ENCODE measurements around the gene FOSL1.
A peak's percentile ranks its signal among the peaks of the same experiment; 100 is the strongest.

The FOSL1 gene

GRCh38 chr11:65871811-65872548 is 28.2 kb downstream of the FOSL1 start:
- Mint-ChIP-seq H3K4me3 (peak overlapping the region; percentile 34), H3K36me3 (ENCODE audit: low read depth) (peaks cover 26% of the 10 kb centered on the region), H3K4me1 (ENCODE audit: low read depth) (peaks cover 56% of the 10 kb centered on the region), H3K27ac (peak overlapping the region; percentile 73), H3K27me3 (peaks cover 25% of the 10 kb centered on the region), H3K9me3 (no peaks in the 10 kb centered on the region)
- intact Hi-C loops (cut with micrococcal nuclease): no loop called here

- peak overlapping the region; percentile 73 for H3K27ac Mint-ChIP-seq
- H3K4me3 Mint-ChIP-seq: no peak overlapping the region
- intact Hi-C loops (cut with micrococcal nuclease): no loop called here
Measured at GRCh38 chr11:65870706-65871681, 29.2 kb downstream of the FOSL1 start.

GRCh38 chr11:65870307-65870658 is 29.9 kb downstream of the FOSL1 start:
- H3K9me3 Mint-ChIP-seq: no peaks in the 10 kb centered on the region
- H3K36me3 Mint-ChIP-seq (ENCODE audit: low read depth): peaks cover 42% of the 10 kb centered on the region
- peak overlapping the region; percentile 51 for H3K27ac Mint-ChIP-seq
- H3K4me3 Mint-ChIP-seq: no peak overlapping the region
- H3K27me3 Mint-ChIP-seq: peaks cover 25% of the 10 kb centered on the region
- H3K4me1 Mint-ChIP-seq (ENCODE audit: low read depth): peaks cover 58% of the 10 kb centered on the region
- intact Hi-C loops (cut with micrococcal nuclease): no loop called here

More at GRCh38 chr11:65870706-65871681, 29.2 kb downstream of the FOSL1 start:
- Mint-ChIP-seq H3K36me3 (ENCODE audit: low read depth) (peaks cover 34% of the 10 kb centered on the region), H3K9me3 (no peaks in the 10 kb centered on the region), H3K4me1 (ENCODE audit: low read depth) (peaks cover 54% of the 10 kb centered on the region), H3K27me3 (peaks cover 25% of the 10 kb centered on the region)

GRCh38 chr11:65869643-65870306 is 30.4 kb downstream of the FOSL1 start:
- Mint-ChIP-seq H3K36me3 (ENCODE audit: low read depth) (peaks cover 47% of the 10 kb centered on the region), H3K4me1 (ENCODE audit: low read depth) (peaks cover 63% of the 10 kb centered on the region), H3K4me3 (no peak overlapping the region), H3K9me3 (no peaks in the 10 kb centered on the region), H3K27me3 (peaks cover 25% of the 10 kb centered on the region), H3K27ac (no peak overlapping the region)
- intact Hi-C loops (cut with micrococcal nuclease): no loop called here

- Mint-ChIP-seq H3K4me3 (no peak overlapping the region), H3K4me1 (ENCODE audit: low read depth) (peaks cover 63% of the 10 kb centered on the region), H3K9me3 (no peaks in the 10 kb centered on the region), H3K27me3 (peaks cover 25% of the 10 kb centered on the region), H3K27ac (no peak overlapping the region), H3K36me3 (ENCODE audit: low read depth) (peaks cover 55% of the 10 kb centered on the region)
- intact Hi-C loops (cut with micrococcal nuclease): no loop called here
Measured at GRCh38 chr11:65868907-65869306, 31.3 kb downstream of the FOSL1 start.

- no peaks in the 10 kb centered on the region for H3K9me3 Mint-ChIP-seq
- H3K36me3 Mint-ChIP-seq (ENCODE audit: low read depth): peaks cover 58% of the 10 kb centered on the region
- no peak overlapping the region for H3K27ac Mint-ChIP-seq
- H3K4me1 Mint-ChIP-seq (ENCODE audit: low read depth): peaks cover 63% of the 10 kb centered on the region
- H3K4me3 Mint-ChIP-seq: no peak overlapping the region
- intact Hi-C loops (cut with micrococcal nuclease): no loop called here
- H3K27me3 Mint-ChIP-seq: peaks cover 22% of the 10 kb centered on the region
Measured at GRCh38 chr11:65868076-65868667, 32.0 kb downstream of the FOSL1 start.

- Mint-ChIP-seq H3K9me3 (no peaks in the 10 kb centered on the region), H3K36me3 (ENCODE audit: low read depth) (peaks cover 61% of the 10 kb centered on the region), H3K4me3 (no peak overlapping the region), H3K27me3 (peaks cover 18% of the 10 kb centered on the region), H3K27ac (no peak overlapping the region), H3K4me1 (ENCODE audit: low read depth) (peaks cover 65% of the 10 kb centered on the region)
- intact Hi-C loops (cut with micrococcal nuclease): no loop called here
Measured at GRCh38 chr11:65867284-65868071, 32.7 kb downstream of the FOSL1 start.

GRCh38 chr11:65866509-65867283 is 33.5 kb downstream of the FOSL1 start:
- H3K27me3 Mint-ChIP-seq: peaks cover 14% of the 10 kb centered on the region
- no peaks in the 10 kb centered on the region for H3K9me3 Mint-ChIP-seq
- no peak overlapping the region for H3K27ac Mint-ChIP-seq
- H3K4me3 Mint-ChIP-seq: no peak overlapping the region
- H3K36me3 Mint-ChIP-seq (ENCODE audit: low read depth): peaks cover 68% of the 10 kb centered on the region
- intact Hi-C loops (cut with micrococcal nuclease): no loop called here
- peaks cover 66% of the 10 kb centered on the region for H3K4me1 Mint-ChIP-seq (ENCODE audit: low read depth)

- intact Hi-C loops (cut with micrococcal nuclease): no loop called here
Measured at GRCh38 chr11:65865550-65866172, 34.5 kb downstream of the FOSL1 start.

GRCh38 chr11:65864706-65865471 is 35.3 kb downstream of the FOSL1 start:
- intact Hi-C loops (cut with micrococcal nuclease): no loop called here
- no peak overlapping the region for H3K27ac Mint-ChIP-seq
- no peak overlapping the region for H3K4me3 Mint-ChIP-seq
- H3K36me3 Mint-ChIP-seq (ENCODE audit: low read depth): peaks cover 86% of the 10 kb centered on the region
- peaks cover 6% of the 10 kb centered on the region for H3K27me3 Mint-ChIP-seq
- no peaks in the 10 kb centered on the region for H3K9me3 Mint-ChIP-seq
- peaks cover 61% of the 10 kb centered on the region for H3K4me1 Mint-ChIP-seq (ENCODE audit: low read depth)

More at GRCh38 chr11:65865550-65866172, 34.5 kb downstream of the FOSL1 start:
- Mint-ChIP-seq H3K9me3 (no peaks in the 10 kb centered on the region), H3K27ac (no peak overlapping the region), H3K4me3 (no peak overlapping the region), H3K4me1 (ENCODE audit: low read depth) (peaks cover 65% of the 10 kb centered on the region), H3K27me3 (peaks cover 12% of the 10 kb centered on the region), H3K36me3 (ENCODE audit: low read depth) (peaks cover 79% of the 10 kb centered on the region)

- peaks cover 62% of the 10 kb centered on the region for H3K4me1 Mint-ChIP-seq (ENCODE audit: low read depth)
- H3K36me3 Mint-ChIP-seq (ENCODE audit: low read depth): peaks cover 90% of the 10 kb centered on the region
- no peak overlapping the region for H3K27ac Mint-ChIP-seq
- intact Hi-C loops (cut with micrococcal nuclease): no loop called here
- no peaks in the 10 kb centered on the region for H3K27me3 Mint-ChIP-seq
- no peak overlapping the region for H3K4me3 Mint-ChIP-seq
- H3K9me3 Mint-ChIP-seq: no peaks in the 10 kb centered on the region
Measured at GRCh38 chr11:65863889-65864705, 36.1 kb downstream of the FOSL1 start.

All from dendritic cell treated with granulocyte-macrophage colony-stimulating factor and Interleukin-4, amounts not matched to agents 40 ng/mL and 50 ng/mL, for 4 days (primary cell).